Upper lobe of left lung (tissue), 4 donors: ENCODE data around the gene RTTN.

Experiments
- EP300 ChIP-seq, 4 donors: sonication (generic); formaldehyde crosslinking; IDR thresholded peaks; one replicate each; pipeline ENCODE4 v1.5.1; 2017; ENCODE audit warnings: antibody characterized with exemption in 4 of 4, control low read depth in 2 of 4
- POLR2A ChIP-seq, 4 donors: fragments of 450-650 bp; IDR thresholded peaks; one replicate each; pipeline ENCODE4 v1.5.1; 2016 to 2017; ENCODE audit warnings: antibody characterized with exemption in 4 of 4, mild to moderate bottlenecking in 2 of 4
- POLR2AphosphoS5 ChIP-seq, 2 donors: sonication (generic); formaldehyde crosslinking; IDR thresholded peaks; one replicate each; pipeline ENCODE4 v1.5.1; 2017; ENCODE audit warnings: antibody characterized with exemption in 2 of 2
- TF ChIP-seq, protein P1 (sequence below), 6 experiments: fragments of 450-650 bp in 4 of 6; fragments of 200-600 bp in 2 of 6; sonication (generic) in 2 of 6; IDR thresholded peaks; one replicate each; pipeline ENCODE4 v1.5.1; 2016 to 2019; ENCODE audit warnings: antibody characterized with exemption in 6 of 6

DNA sequence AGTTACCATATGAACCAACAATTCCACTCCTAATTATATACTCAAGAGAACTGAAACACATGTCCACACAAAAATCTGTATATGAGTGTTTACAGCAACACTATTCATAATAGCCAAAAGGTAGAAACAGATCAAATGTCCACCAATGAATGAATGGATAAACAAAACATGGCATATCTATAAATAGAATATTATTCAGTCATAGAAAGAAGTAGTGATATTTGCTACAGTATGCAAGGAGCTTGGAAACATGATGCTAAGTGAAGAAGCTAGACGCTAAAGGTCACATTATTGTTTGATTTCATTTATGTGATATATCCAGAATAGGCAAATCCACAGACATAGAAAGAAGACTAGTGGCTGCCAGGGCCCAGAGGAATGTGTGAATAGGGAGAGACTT is 92.0 kb downstream of the RTTN start:
- TF ChIP-seq EP300 (IDR thresholded peaks at IDR 0.05) = no peak
- TF ChIP-seq, protein P1, sequence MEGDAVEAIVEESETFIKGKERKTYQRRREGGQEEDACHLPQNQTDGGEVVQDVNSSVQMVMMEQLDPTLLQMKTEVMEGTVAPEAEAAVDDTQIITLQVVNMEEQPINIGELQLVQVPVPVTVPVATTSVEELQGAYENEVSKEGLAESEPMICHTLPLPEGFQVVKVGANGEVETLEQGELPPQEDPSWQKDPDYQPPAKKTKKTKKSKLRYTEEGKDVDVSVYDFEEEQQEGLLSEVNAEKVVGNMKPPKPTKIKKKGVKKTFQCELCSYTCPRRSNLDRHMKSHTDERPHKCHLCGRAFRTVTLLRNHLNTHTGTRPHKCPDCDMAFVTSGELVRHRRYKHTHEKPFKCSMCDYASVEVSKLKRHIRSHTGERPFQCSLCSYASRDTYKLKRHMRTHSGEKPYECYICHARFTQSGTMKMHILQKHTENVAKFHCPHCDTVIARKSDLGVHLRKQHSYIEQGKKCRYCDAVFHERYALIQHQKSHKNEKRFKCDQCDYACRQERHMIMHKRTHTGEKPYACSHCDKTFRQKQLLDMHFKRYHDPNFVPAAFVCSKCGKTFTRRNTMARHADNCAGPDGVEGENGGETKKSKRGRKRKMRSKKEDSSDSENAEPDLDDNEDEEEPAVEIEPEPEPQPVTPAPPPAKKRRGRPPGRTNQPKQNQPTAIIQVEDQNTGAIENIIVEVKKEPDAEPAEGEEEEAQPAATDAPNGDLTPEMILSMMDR (IDR thresholded peaks at IDR 0.05) = no peak
- TF ChIP-seq POLR2AphosphoS5 (IDR thresholded peaks at IDR 0.05) = no peak
- no peak for TF ChIP-seq POLR2A (IDR thresholded peaks at IDR 0.05)
